Measurements from ENCODE around the gene IRAK3.

The IRAK3 gene

GRCh38 chr12:66252771-66253170, 63.8 kb downstream of the IRAK3 start:
- FAIRE-seq: no peak
- no peak for DNase-seq (ENCODE audit: low spot score)

- FAIRE-seq (no peak), DNase-seq (ENCODE audit: low spot score) (no peak)
Measured at GRCh38 chr12:66255737-66256136, 66.7 kb downstream of the IRAK3 start.

- no peak for DNase-seq (ENCODE audit: low spot score)
- FAIRE-seq: no peak
Measured at GRCh38 chr12:66258011-66258410, 69.0 kb downstream of the IRAK3 start.

- FAIRE-seq (no peak), DNase-seq (ENCODE audit: low spot score) (no peak)
Measured at GRCh38 chr12:66262737-66263136, 73.7 kb downstream of the IRAK3 start.

GRCh38 chr12:66268562-66268961, 79.5 kb downstream of the IRAK3 start:
- DNase-seq (ENCODE audit: low spot score) (no peak), FAIRE-seq (no peak)

- FAIRE-seq (no peak), DNase-seq (ENCODE audit: low spot score) (no peak)
Measured at GRCh38 chr12:66269142-66269541, 80.1 kb downstream of the IRAK3 start.

GRCh38 chr12:66269757-66270383, 80.9 kb downstream of the IRAK3 start:
- peak; percentile 54 for DNase-seq (ENCODE audit: low spot score)
- FAIRE-seq: no peak

GRCh38 chr12:66270613-66271012, 81.6 kb downstream of the IRAK3 start:
- DNase-seq (ENCODE audit: low spot score) (no peak), FAIRE-seq (no peak)

- FAIRE-seq (no peak), DNase-seq (ENCODE audit: low spot score) (no peak)
Measured at GRCh38 chr12:66272650-66273049, 83.6 kb downstream of the IRAK3 start.

- DNase-seq (ENCODE audit: low spot score) (no peak), FAIRE-seq (no peak)
Measured at GRCh38 chr12:66273147-66273546, 84.1 kb downstream of the IRAK3 start.

- DNase-seq (ENCODE audit: low spot score) (no peak), FAIRE-seq (no peak)
Measured at GRCh38 chr12:66275040-66275439, 86.0 kb downstream of the IRAK3 start.

GRCh38 chr12:66279123-66279712, 90.2 kb downstream of the IRAK3 start:
- DNase-seq (ENCODE audit: low spot score) (peak; percentile 22), FAIRE-seq (no peak)

GRCh38 chr12:66280561-66280960, 91.5 kb downstream of the IRAK3 start:
- no peak for FAIRE-seq
- DNase-seq (ENCODE audit: low spot score): no peak

- no peak for DNase-seq (ENCODE audit: low spot score)
- no peak for FAIRE-seq
Measured at GRCh38 chr12:66282244-66282643, 93.2 kb downstream of the IRAK3 start.

- FAIRE-seq (no peak), DNase-seq (ENCODE audit: low spot score) (no peak)
Measured at GRCh38 chr12:66287275-66287674, 98.3 kb downstream of the IRAK3 start.

- FAIRE-seq (no peak), DNase-seq (ENCODE audit: low spot score) (no peak)
Measured at GRCh38 chr12:66288121-66288520, 99.1 kb downstream of the IRAK3 start.

GRCh38 chr12:66289485-66289884, 100.5 kb downstream of the IRAK3 start:
- FAIRE-seq (no peak), DNase-seq (ENCODE audit: low spot score) (no peak)

GRCh38 chr12:66290716-66291200, 101.7 kb downstream of the IRAK3 start:
- FAIRE-seq: no peak
- no peak for DNase-seq (ENCODE audit: low spot score)

GRCh38 chr12:66296176-66296683, 107.2 kb downstream of the IRAK3 start:
- FAIRE-seq (no peak), DNase-seq (ENCODE audit: low spot score) (no peak)

- DNase-seq (ENCODE audit: low spot score): no peak
- FAIRE-seq: no peak
Measured at GRCh38 chr12:66297080-66297479, 108.1 kb downstream of the IRAK3 start.

- FAIRE-seq: no peak
Measured at GRCh38 chr12:66297923-66298322, 108.9 kb downstream of the IRAK3 start.

GRCh38 chr12:66301944-66302826, 113.2 kb downstream of the IRAK3 start, which contains the start of gene HELB:
HELB (plus strand) TSS chr12:66302493; CDS start chr12:66302604, 111 bp downstream.
- peak; percentile 75 for FAIRE-seq

More at GRCh38 chr12:66297923-66298322, 108.9 kb downstream of the IRAK3 start:
- DNase-seq (ENCODE audit: low spot score): no peak

More at GRCh38 chr12:66301944-66302826, 113.2 kb downstream of the IRAK3 start, which contains the start of gene HELB:
- peak; percentile 96 for DNase-seq (ENCODE audit: low spot score)

Measured in urothelium cell line (cell line).